GM18873 (cell line): Measurements from ENCODE around the gene AFDN.
"Not testable (repeated sequence)": the region's sequence is repeated elsewhere in the genome, so short reads cannot be mapped to it uniquely, and the experiment has no call there.

Source experiments
- ATAC-seq: cut with Tn5 transposase; IDR thresholded peaks from one replicate; pipeline ENCODE4 v1.9.1; 2021; ENCODE audit warnings: mild to moderate bottlenecking, moderate library complexity, moderate number of reproducible peaks; ENCODE audit not compliant: unreplicated experiment, low FRiP score

AFDN gene

GRCh38 chr6:167995302-167995701 lies 168.6 kb downstream of the AFDN start:
- no peak for ATAC-seq

- ATAC-seq, result no peak
Observed at GRCh38 chr6:167995731-167996151, 169.0 kb downstream of the AFDN start.

- ATAC-seq, result no peak
Observed at GRCh38 chr6:167996424-167997199, 169.9 kb downstream of the AFDN start.

GRCh38 chr6:167997642-167998041 lies 170.9 kb downstream of the AFDN start, which contains the start of gene KIF25:
KIF25 (plus strand) TSS chr6:167997671; CDS start chr6:168029586, 31,915 bp downstream.
- no peak for ATAC-seq

GRCh38 chr6:167998215-167998614 lies 171.5 kb downstream of the AFDN start:
- no peak for ATAC-seq

- ATAC-seq, result no peak
Observed at GRCh38 chr6:168000198-168001028, 173.7 kb downstream of the AFDN start.

GRCh38 chr6:168001029-168001332 lies 174.3 kb downstream of the AFDN start:
- ATAC-seq, result no peak

GRCh38 chr6:168001514-168001913 lies 174.8 kb downstream of the AFDN start:
- ATAC-seq, result not testable (repeated sequence)

- ATAC-seq, result no peak
Observed at GRCh38 chr6:168002804-168003203, 176.1 kb downstream of the AFDN start.

- ATAC-seq, result no peak
Observed at GRCh38 chr6:168004023-168004422, 177.3 kb downstream of the AFDN start.

GRCh38 chr6:168004945-168005344 lies 178.2 kb downstream of the AFDN start:
- no peak for ATAC-seq

- no peak for ATAC-seq
Observed at GRCh38 chr6:168005796-168006195, 179.1 kb downstream of the AFDN start.

- no peak for ATAC-seq
Observed at GRCh38 chr6:168007592-168008338, 181.1 kb downstream of the AFDN start.

GRCh38 chr6:168009331-168009730 lies 182.6 kb downstream of the AFDN start:
- no peak for ATAC-seq

GRCh38 chr6:168011291-168011690 lies 184.6 kb downstream of the AFDN start:
- no peak for ATAC-seq

- no peak for ATAC-seq
Observed at GRCh38 chr6:168012431-168013249, 185.9 kb downstream of the AFDN start.

- ATAC-seq, result no peak
Observed at GRCh38 chr6:168013250-168013915, 186.7 kb downstream of the AFDN start.

GRCh38 chr6:168014428-168014827 lies 187.7 kb downstream of the AFDN start:
- ATAC-seq, result no peak

GRCh38 chr6:168015009-168015408 lies 188.3 kb downstream of the AFDN start:
- ATAC-seq, result no peak
